Peyer's patch (tissue), 4 donors: ENCODE results near the gene RFTN1. TPM values are rescaled to one million over a fixed set of nuclear protein-coding genes. Genes with fewer than 3 reads are reported as not detected.

Source experiments
- DNase-seq, 3 donors: peaks; one replicate each; pipeline ENCODE4 v3.0.0-alpha.2; 2017 to 2019
- H3K27ac ChIP-seq, 4 donors: fragments of 200-600 bp; sonication (generic); one replicate each; pipeline ENCODE4 v1.5.1; 2016 to 2019
- H3K27me3 ChIP-seq, 2 donors: fragments of 200-600 bp; sonication (generic); one replicate each; pipeline ENCODE4 v1.5.1; 2019
- H3K36me3 ChIP-seq, 3 donors: fragments of 200-600 bp; sonication (generic); one replicate each; pipeline ENCODE4 v1.5.1; 2016 to 2019
- H3K4me1 ChIP-seq, 4 donors: fragments of 200-600 bp; sonication (generic); one replicate each; pipeline ENCODE4 v1.5.1; 2016 to 2019
- H3K4me3 ChIP-seq, 4 donors: fragments of 200-600 bp; sonication (generic); 1 replicate in 3 of 4; 2 replicates in 1 of 4; pipeline ENCODE4 v1.5.1; 2016 to 2019; ENCODE audit warnings: mild to moderate bottlenecking in 1 of 4
- H3K9me3 ChIP-seq, 4 donors: fragments of 200-600 bp; sonication (generic); one replicate each; pipeline ENCODE4 v1.5.1; 2016 to 2019; ENCODE audit warnings: mild to moderate bottlenecking in 1 of 4
- POLR2A ChIP-seq, 2 donors: fragments of 450-650 bp; IDR thresholded peaks; one replicate each; pipeline ENCODE4 v1.5.1; 2017; ENCODE audit warnings: antibody characterized with exemption in 2 of 2, mild to moderate bottlenecking in 2 of 2, moderate library complexity in 2 of 2
- total RNA-seq, 4 donors: library from RNA; depleted of rRNA; stranded (reverse); fragments of >200 nt; gene quantifications; one replicate each; pipeline ENCODE4 v1.1.0, GENCODE V29; 2016
- TF ChIP-seq, protein P1 (sequence below), 6 experiments: fragments of 450-650 bp in 4 of 6; fragments of 200-600 bp in 2 of 6; sonication (generic) in 1 of 6; IDR thresholded peaks; one replicate each; pipeline ENCODE4 v1.5.1; 2017 to 2019; ENCODE audit warnings: antibody characterized with exemption in 6 of 6, mild to moderate bottlenecking in 3 of 6, moderate library complexity in 1 of 6

Gene RFTN1, protein sequence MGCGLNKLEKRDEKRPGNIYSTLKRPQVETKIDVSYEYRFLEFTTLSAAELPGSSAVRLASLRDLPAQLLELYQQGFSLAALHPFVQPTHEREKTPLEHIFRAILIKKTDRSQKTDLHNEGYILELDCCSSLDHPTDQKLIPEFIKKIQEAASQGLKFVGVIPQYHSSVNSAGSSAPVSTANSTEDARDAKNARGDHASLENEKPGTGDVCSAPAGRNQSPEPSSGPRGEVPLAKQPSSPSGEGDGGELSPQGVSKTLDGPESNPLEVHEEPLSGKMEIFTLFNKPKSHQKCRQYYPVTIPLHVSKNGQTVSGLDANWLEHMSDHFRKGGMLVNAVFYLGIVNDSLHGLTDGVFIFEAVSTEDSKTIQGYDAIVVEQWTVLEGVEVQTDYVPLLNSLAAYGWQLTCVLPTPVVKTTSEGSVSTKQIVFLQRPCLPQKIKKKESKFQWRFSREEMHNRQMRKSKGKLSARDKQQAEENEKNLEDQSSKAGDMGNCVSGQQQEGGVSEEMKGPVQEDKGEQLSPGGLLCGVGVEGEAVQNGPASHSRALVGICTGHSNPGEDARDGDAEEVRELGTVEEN
- 100 to 1,000 TPM in 1 of 4 donors, 10 to 100 TPM in 2, 1 to 10 TPM in 1; 6.1 to 135 (median 32.0) TPM for total RNA-seq

DNA sequence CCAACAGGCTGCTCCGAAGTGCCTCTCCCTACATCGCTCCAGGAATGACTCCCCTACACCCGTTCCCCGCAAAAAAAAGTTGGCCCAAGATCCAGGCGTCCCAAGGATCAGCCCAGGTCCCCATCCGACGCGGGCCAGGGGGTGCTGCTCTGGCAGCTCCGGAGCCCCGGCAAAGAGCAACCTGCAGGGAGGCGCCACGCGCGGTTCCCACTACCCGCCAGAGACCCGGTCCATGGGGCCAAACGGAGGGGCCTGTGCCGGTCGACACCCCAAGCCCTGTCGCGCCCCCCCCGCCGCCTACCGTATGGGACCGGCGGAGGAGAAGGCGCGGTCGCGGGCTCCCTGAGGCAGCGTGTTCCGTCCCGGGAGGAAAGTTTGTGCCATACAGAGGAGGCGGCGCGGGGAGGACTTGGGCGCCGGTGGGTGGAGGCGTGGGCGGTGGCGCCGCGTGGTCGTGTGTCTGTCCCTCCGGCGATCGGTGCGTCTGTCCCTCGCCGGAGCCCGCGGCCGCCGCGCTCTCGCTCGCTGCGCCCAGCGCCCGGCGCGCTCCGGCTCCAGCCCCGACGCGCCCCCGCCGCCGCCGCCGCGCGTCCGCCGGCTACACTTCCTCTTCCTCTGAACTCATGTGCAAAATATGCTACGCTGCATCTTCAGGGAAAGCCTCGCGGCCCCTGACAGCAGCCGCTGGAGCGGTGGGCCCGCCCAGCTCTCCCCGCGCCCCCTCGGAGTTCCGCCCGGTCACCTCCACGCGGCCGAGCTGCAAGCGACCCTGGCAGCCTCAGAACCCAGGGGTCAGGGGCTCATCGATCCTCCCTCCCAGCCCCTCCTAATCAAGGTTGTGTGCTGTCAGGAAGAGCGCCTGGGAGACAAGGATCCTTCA is at the start of gene RFTN1:
TSS of gene RFTN1 (minus strand) at position 559 of the 880 bp plus-strand sequence. CDS start 19,830 bp downstream, outside the sequence.
- no peaks in the 10 kb centered on the region for H3K27me3 ChIP-seq
- H3K9me3 ChIP-seq = no peaks in the 10 kb centered on the region
- peak; percentile 58 to 80 (median 61) for DNase-seq
- H3K36me3 ChIP-seq = no peaks in the 10 kb centered on the region
- peak within 1 kb of the TSS; percentile 66 to 83 (median 74) for H3K4me3 ChIP-seq
- TF ChIP-seq, protein P1, sequence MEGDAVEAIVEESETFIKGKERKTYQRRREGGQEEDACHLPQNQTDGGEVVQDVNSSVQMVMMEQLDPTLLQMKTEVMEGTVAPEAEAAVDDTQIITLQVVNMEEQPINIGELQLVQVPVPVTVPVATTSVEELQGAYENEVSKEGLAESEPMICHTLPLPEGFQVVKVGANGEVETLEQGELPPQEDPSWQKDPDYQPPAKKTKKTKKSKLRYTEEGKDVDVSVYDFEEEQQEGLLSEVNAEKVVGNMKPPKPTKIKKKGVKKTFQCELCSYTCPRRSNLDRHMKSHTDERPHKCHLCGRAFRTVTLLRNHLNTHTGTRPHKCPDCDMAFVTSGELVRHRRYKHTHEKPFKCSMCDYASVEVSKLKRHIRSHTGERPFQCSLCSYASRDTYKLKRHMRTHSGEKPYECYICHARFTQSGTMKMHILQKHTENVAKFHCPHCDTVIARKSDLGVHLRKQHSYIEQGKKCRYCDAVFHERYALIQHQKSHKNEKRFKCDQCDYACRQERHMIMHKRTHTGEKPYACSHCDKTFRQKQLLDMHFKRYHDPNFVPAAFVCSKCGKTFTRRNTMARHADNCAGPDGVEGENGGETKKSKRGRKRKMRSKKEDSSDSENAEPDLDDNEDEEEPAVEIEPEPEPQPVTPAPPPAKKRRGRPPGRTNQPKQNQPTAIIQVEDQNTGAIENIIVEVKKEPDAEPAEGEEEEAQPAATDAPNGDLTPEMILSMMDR (IDR thresholded peaks at IDR 0.05) = no peak
- no peak for TF ChIP-seq POLR2A (IDR thresholded peaks at IDR 0.05)
- peak within 1 kb of the TSS; percentile 79 to 89 (median 87) for H3K27ac ChIP-seq
- peaks cover 0 to 29% (median 6%) of the 10 kb centered on the region in 4 donors for H3K4me1 ChIP-seq

DNA sequence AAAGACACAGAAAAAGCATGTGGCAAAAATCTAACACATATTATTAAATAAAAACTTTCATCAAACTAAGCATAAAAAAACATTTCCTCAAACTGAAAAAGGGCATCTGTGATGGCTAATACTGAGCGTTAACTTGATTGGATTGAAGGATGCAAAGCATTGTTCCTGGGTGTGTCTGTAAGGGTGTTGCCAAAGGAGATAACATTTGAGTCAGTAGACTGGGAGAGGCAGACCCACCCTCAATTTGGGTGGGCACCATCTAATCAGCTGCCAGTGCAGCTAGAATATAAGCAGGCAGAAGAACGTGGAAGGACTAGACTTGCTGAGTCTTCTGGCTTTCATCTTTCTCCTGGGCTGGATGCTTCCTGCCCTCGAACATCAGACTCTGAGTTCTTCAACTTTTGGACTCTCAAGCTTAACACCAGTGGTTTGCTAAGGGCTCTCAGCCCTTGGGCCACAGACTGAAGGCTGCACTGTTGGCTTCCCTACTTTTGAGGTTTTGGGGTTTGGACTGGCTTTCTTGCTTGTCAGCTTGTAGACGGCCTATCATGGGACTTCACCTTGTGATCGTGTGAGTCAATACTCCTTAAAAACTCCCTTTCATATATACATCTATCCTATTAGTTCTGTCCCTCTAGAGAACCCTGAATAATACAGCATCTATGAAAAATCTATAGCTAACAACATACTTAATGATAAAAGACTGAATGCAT is 46.3 kb upstream of the RFTN1 start:
- Histone ChIP-seq H3K9me3 (peaks cover 0 to 3% (median 0%) of the 10 kb centered on the region in 4 donors), H3K27me3 (no peaks in the 10 kb centered on the region), H3K4me3 (no peak overlapping the region), H3K27ac (no peak overlapping the region), H3K36me3 (no peaks in the 10 kb centered on the region), H3K4me1 (no peaks in the 10 kb centered on the region)
- no peak for TF ChIP-seq POLR2A (IDR thresholded peaks at IDR 0.05)
- TF ChIP-seq, protein P1 (IDR thresholded peaks at IDR 0.05) = no peak
- no peak for DNase-seq

DNA sequence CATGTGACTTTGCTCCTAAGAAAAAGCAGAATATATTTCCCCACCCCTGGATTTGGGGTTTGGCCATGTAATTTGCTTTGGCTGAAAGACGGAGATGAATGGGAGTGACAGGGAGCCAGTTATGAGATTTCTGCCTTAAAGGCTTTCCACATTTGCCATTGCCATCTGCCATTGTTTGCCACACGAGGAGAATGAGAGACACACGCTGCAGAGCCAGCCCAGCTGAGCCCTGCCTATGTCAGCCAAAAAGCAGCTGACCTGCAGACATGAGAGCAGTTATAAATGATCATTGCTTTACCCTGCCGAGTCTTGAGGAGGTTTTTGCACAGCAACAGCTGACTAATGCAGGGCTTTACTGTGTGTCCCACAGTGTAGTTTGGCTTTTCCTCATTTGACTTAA is 40.6 kb upstream of the RFTN1 start:
- H3K27me3 ChIP-seq = no peaks in the 10 kb centered on the region
- no peak for TF ChIP-seq POLR2A (IDR thresholded peaks at IDR 0.05)
- TF ChIP-seq, protein P1 (IDR thresholded peaks at IDR 0.05) = no peak
- no peaks in the 10 kb centered on the region for H3K4me1 ChIP-seq
- H3K36me3 ChIP-seq = no peaks in the 10 kb centered on the region
- H3K9me3 ChIP-seq = no peaks in the 10 kb centered on the region
- no peak overlapping the region for H3K4me3 ChIP-seq
- DNase-seq = no peak
- H3K27ac ChIP-seq = no peak overlapping the region

DNA sequence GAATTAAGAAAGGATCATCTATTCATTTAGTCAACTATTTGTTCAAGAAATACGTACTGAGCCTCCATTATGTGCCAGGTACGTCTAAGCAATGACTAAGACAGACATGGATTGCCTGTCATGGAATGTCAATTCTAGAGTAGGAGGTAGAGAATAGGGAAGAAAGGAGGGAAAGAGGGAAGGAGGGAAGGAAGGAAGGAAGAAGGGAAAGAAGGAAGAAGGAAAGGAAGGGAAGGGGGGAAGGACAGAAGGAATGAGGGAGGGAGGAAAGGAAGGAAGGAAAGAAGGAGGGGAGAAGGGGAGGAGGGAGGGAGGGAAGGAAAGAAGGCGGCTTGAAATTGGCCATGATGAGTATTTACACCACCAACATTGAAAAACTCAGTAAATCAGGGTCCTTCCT is 39.3 kb upstream of the RFTN1 start:
- Histone ChIP-seq H3K9me3 (no peaks in the 10 kb centered on the region), H3K4me1 (no peaks in the 10 kb centered on the region), H3K27me3 (no peaks in the 10 kb centered on the region), H3K27ac (no peak overlapping the region), H3K36me3 (no peaks in the 10 kb centered on the region), H3K4me3 (no peak overlapping the region)
- DNase-seq = no peak
- no peak for TF ChIP-seq POLR2A (IDR thresholded peaks at IDR 0.05)
- TF ChIP-seq, protein P1 (IDR thresholded peaks at IDR 0.05) = no peak
